Esophagus muscularis mucosa (tissue), 4 donors: ENCODE results near the gene KIAA0930.

Source experiments
- EP300 ChIP-seq: sonication (generic); formaldehyde crosslinking; IDR thresholded peaks from one replicate; pipeline ENCODE4 v1.6.1; 2017; ENCODE audit warnings: antibody characterized with exemption
- POLR2A ChIP-seq: fragments of 450-650 bp; IDR thresholded peaks from one replicate; pipeline ENCODE4 v1.6.1; 2017; ENCODE audit warnings: antibody characterized with exemption, moderate library complexity, mild to moderate bottlenecking, low read depth
- POLR2AphosphoS5 ChIP-seq, 2 donors: sonication (generic); formaldehyde crosslinking; IDR thresholded peaks; one replicate each; pipeline ENCODE4 v1.6.1; 2017; ENCODE audit warnings: antibody characterized with exemption in 2 of 2
- TF ChIP-seq, protein P1 (sequence below), 3 experiments: fragments of 200-600 bp in 2 of 3; fragments of 450-650 bp in 1 of 3; sonication (generic) in 2 of 3; IDR thresholded peaks; one replicate each; pipeline ENCODE4 v1.5.1; 2017 to 2019; ENCODE audit warnings: antibody characterized with exemption in 3 of 3, mild to moderate bottlenecking in 2 of 3, moderate library complexity in 1 of 3

DNA sequence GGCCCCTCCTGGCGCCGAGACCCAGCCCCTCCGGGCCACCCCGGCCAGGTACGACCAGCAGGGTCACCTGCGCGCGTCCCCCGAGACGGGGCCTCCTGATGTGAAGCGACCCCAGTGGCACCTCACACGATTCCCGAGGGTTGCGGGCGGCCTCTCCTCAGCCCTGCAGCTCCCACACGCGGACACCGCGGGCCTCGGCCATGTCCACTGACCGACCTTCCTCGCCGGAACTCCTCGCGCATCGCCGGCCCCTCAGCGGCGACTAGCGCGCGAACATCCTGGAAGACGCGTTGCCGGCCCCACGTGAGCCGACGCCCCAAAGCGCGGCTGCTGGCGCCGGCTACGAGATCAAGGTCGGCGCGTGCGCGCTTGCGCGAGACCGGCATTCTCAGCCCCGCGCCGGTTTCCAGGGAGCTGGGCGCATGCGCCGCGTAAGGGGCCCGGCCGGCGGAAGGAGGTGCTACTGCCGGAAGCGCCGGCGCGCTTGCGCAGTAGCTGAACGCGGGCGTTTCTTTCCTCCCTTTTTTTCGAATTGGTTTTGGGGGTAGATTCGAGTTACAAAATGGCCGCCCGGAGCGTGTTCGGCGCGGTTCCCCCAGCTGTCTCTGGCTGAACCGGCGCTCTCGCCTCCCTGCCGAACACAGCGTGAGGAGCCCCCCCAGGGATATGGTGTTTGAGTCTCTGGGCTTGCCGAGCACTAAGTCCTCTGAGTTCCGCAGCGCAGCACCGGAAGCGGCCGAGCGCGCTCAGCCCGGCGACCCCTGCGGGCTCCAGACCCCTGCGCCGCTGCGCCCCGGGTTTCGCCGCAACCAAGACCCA lies 77.0 kb downstream of the KIAA0930 start, which contains the start of gene NUP50:
- TF ChIP-seq, protein P1, sequence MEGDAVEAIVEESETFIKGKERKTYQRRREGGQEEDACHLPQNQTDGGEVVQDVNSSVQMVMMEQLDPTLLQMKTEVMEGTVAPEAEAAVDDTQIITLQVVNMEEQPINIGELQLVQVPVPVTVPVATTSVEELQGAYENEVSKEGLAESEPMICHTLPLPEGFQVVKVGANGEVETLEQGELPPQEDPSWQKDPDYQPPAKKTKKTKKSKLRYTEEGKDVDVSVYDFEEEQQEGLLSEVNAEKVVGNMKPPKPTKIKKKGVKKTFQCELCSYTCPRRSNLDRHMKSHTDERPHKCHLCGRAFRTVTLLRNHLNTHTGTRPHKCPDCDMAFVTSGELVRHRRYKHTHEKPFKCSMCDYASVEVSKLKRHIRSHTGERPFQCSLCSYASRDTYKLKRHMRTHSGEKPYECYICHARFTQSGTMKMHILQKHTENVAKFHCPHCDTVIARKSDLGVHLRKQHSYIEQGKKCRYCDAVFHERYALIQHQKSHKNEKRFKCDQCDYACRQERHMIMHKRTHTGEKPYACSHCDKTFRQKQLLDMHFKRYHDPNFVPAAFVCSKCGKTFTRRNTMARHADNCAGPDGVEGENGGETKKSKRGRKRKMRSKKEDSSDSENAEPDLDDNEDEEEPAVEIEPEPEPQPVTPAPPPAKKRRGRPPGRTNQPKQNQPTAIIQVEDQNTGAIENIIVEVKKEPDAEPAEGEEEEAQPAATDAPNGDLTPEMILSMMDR (IDR thresholded peaks at IDR 0.05): peak in 1 of 3 experiments; percentile 8
- TF ChIP-seq POLR2AphosphoS5 (IDR thresholded peaks at IDR 0.05) (peak; percentile 92 to 96), POLR2A (peak; percentile 47), EP300 (no peak)
